NB4 (cell line): Measurements from ENCODE around the gene SNX9.

Experiments
- DNase-seq: peaks from one replicate; pipeline ENCODE4 v3.0.0; 2010; ENCODE audit warnings: low read depth
- H3K4me3 ChIP-seq: one replicate; pipeline ENCODE4 v1.5.1; 2011; ENCODE audit warnings: mild to moderate bottlenecking, low read depth, low read length, moderate library complexity
- MYC ChIP-seq: IDR thresholded peaks from 2 replicates; pipeline ENCODE4 v1.6.1; 2011; ENCODE audit warnings: low read depth, low read length
- POLR2A ChIP-seq: IDR thresholded peaks from 2 replicates; pipeline ENCODE4 v1.6.1; 2011; ENCODE audit warnings: mild to moderate bottlenecking; ENCODE audit not compliant: insufficient read length; ENCODE audit errors: extremely low read depth
- TF ChIP-seq, protein P1 (sequence below): IDR thresholded peaks from one replicate; pipeline ENCODE4 v1.5.1; 2012; ENCODE audit warnings: low read depth, low read length
- TF ChIP-seq, protein P2 (sequence below): IDR thresholded peaks from 2 replicates; pipeline ENCODE4 v1.6.1; 2011; ENCODE audit warnings: low read depth, low read length

The SNX9 gene

DNA sequence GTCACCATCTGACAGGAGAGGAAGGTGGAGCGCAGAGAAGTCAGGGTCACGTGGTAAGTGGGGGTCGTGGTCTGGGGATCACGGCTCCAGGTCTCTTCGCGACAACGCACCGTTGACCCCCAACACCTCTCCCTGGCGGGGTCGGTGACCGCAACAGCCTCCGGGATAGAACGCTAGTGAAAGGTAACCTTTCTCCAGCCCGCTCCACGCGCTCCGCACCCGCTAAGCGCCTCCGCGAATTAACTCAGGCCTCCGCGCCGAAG is 158.0 kb downstream of the SNX9 start:
- no peak for DNase-seq
- H3K4me3 ChIP-seq: no peak overlapping the region
- TF ChIP-seq, protein P1, sequence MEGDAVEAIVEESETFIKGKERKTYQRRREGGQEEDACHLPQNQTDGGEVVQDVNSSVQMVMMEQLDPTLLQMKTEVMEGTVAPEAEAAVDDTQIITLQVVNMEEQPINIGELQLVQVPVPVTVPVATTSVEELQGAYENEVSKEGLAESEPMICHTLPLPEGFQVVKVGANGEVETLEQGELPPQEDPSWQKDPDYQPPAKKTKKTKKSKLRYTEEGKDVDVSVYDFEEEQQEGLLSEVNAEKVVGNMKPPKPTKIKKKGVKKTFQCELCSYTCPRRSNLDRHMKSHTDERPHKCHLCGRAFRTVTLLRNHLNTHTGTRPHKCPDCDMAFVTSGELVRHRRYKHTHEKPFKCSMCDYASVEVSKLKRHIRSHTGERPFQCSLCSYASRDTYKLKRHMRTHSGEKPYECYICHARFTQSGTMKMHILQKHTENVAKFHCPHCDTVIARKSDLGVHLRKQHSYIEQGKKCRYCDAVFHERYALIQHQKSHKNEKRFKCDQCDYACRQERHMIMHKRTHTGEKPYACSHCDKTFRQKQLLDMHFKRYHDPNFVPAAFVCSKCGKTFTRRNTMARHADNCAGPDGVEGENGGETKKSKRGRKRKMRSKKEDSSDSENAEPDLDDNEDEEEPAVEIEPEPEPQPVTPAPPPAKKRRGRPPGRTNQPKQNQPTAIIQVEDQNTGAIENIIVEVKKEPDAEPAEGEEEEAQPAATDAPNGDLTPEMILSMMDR: no peak
- TF ChIP-seq, protein P2, sequence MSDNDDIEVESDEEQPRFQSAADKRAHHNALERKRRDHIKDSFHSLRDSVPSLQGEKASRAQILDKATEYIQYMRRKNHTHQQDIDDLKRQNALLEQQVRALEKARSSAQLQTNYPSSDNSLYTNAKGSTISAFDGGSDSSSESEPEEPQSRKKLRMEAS: no peak
- TF ChIP-seq POLR2A (no peak), MYC (no peak)

DNA sequence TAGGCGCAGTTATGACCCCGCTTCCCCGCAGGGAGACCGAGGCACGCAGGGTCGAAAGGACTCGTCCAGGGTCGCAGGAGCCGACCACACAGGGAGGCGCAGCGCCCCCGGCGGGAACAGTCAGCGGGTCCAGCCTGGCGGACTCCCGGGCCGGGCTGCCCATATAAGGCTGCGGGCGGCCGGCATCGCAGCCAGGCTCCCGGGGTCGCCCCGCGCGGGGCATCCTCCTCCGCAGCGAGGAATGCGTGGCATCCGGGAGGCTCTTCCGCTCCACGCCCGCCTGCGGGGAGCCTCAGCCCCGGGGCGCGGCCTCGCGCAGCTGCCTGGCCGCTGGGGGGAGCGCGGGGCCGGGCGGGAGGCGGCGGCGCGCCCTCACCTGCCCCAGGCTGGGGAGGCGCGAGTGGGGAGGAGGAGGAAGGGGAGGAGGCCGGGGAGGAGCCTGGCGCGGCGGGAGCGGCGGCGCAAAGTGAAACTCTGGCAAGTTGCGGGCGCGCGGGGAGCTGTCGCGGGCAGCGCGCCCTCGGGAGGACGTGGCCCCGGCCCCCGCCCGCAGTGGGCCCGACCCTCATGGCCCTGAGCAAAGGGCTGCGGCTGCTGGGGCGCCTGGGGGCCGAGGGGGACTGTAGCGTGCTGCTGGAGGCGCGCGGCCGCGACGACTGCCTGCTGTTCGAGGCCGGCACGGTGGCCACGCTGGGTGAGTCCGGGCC is 158.5 kb downstream of the SNX9 start, which contains the start of gene SYNJ2:
TSS of gene SYNJ2 (plus strand) at position 469 of the 707 bp plus-strand sequence. CDS start at position 568, 99 bp downstream.
- TF ChIP-seq, protein P1: peak; percentile 22
- TF ChIP-seq MYC (no peak), POLR2A (no peak)
- TF ChIP-seq, protein P2: no peak
- DNase-seq: peak; percentile 79
- H3K4me3 ChIP-seq: peak within 1 kb of the TSS; percentile 62

DNA sequence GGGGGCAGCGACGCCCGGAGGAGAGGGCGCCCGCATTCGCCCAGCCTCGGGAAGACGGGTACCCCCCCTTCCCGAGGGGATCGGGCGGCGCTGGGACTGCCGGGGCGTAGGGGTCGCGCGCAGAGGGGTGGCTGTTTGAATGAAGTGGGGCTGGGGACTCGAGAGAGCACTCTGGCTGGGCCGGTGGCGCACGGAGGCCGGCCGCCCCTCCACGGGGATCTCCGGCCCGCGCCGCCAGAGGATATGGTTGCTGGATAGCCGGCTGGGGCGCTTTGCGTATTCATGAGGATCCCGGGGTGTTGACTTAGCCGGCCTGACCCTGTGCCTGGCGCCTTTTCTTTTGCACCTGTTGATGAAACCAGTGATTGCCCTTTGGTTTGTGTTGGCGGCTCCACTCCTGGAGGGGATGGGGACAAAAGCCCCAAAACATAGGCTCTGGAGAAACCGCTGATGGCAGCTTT is 159.1 kb downstream of the SNX9 start:
- TF ChIP-seq, protein P1: no peak
- TF ChIP-seq MYC: no peak
- no peak for TF ChIP-seq POLR2A
- TF ChIP-seq, protein P2: no peak
- peak overlapping the region; percentile 62 for H3K4me3 ChIP-seq
- DNase-seq: peak; percentile 49

DNA sequence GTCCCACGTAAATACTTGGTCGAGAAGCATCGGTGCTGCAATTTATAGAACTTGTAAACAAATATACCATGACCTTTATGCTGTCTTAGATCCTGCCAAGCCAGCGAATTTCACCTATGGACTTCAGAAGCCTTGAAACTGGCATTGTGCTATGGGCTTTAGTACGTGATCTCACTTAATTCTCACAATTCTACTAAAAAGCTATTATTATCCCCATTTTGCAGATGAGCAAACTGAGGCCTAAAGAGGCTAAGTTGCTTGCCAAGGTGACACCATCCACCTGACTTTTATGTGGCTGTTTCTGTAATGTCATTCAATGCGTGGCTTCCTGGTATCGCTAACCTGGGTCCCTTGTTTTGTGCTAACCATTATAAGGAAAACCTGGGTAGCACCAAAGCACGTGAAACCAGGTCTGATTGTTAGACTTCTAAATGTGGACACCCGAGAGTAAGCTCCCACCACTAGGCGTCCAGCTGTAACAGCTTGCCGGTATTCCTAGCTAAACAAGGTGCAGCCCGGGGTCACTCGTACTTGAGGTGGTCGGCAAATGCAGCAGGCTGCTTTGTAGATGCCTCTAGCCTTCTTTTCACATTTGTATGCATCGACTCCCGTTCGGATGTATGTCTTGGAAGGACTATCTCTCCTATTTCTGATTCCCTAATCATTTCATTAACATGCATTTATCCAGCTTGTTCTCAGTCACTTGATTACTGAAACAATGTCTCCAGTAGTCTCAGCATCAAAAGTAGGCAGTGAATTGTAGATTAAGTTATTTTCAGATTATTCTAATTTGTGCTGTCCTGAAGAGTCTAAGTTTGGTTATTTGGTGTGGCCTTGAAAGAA is 159.7 kb downstream of the SNX9 start:
- TF ChIP-seq, protein P1: no peak
- TF ChIP-seq POLR2A (no peak), MYC (no peak)
- TF ChIP-seq, protein P2: no peak
- peak overlapping the region; percentile 62 for H3K4me3 ChIP-seq
- peak; percentile 20 for DNase-seq

DNA sequence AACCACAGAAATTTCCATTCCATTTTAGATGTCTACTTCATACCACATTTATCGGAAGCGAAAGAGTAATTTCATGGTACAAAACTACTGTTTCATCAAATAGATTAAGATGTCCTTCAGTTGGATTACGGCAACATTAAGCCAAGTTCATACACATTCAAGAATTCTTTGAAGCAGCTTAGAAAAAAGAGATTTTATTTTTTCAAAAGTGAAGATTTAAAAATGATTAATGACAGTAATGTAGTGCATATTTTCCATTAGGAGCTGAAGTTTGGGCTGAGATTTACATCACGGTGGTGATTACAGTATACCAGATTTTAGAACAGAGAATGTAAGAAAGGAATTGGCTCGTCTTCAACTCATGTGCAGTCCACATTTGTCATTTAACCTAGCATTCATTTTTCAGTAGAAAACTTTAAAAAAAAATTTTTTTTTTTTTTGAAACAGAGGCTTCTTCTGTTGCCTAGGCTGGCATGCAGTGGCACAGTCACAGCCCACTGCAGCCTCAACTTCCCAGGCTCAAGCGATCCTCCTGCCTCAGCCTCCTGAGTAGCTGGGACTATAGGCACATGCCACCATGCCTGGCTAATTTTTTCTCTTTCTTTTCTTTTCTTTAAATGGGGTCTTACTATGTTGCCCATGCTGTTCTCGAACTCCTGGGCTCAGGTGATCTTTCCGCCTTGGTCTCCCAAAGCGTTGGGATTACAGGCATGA is 160.5 kb downstream of the SNX9 start:
- H3K4me3 ChIP-seq: no peak overlapping the region
- no peak for TF ChIP-seq POLR2A
- TF ChIP-seq, protein P2: no peak
- TF ChIP-seq MYC: no peak
- TF ChIP-seq, protein P1: no peak
- DNase-seq: no peak
